Chondrocyte (in vitro differentiated cells): ENCODE data around the gene YPEL4. TPM values are rescaled to one million over a fixed set of nuclear protein-coding genes. Genes with fewer than 3 reads are reported as not detected.

Source experiments
- DNase-seq: peaks from one replicate; pipeline ENCODE4 v3.0.0; 2021; ENCODE audit warnings: mixed read lengths, low spot score
- H3K27ac Mint-ChIP-seq: one replicate; pipeline ENCODE4 v1.8.0; 2021; ENCODE audit warnings: mild to moderate bottlenecking, moderate library complexity, mixed read lengths; ENCODE audit not compliant: unreplicated experiment
- H3K27me3 Mint-ChIP-seq: 2 replicates; pipeline ENCODE4 v1.8.0; 2021; ENCODE audit warnings: low read depth, mixed read lengths
- H3K36me3 Mint-ChIP-seq: 2 replicates; pipeline ENCODE4 v1.8.0; 2021; ENCODE audit warnings: low read depth, mixed read lengths
- H3K4me1 Mint-ChIP-seq: 2 replicates; pipeline ENCODE4 v1.8.0; 2021; ENCODE audit warnings: low read depth, mild to moderate bottlenecking, mixed read lengths
- H3K4me3 Mint-ChIP-seq: one replicate; pipeline ENCODE4 v1.8.0; 2021; ENCODE audit warnings: mild to moderate bottlenecking, moderate library complexity, mixed read lengths; ENCODE audit not compliant: unreplicated experiment
- H3K9me3 Mint-ChIP-seq: 2 replicates; pipeline ENCODE4 v1.8.0; 2021; ENCODE audit warnings: low read depth, mixed read lengths
- total RNA-seq: library from RNA; stranded (reverse); gene quantifications from 3 replicates; pipeline ENCODE4 v1.2.1, GENCODE V29; 2021
- TF ChIP-seq, protein P1 (sequence below): fragments of 200-600 bp; sonication (generic); IDR thresholded peaks from 2 replicates; pipeline ENCODE4 v1.5.0; 2021; ENCODE audit warnings: antibody characterized with exemption, mild to moderate bottlenecking, moderate library complexity

Gene YPEL4
- total RNA-seq, 1 donor from 2014 or later, result not detected

GRCh38 chr11:57679396-57679795, 29.7 kb upstream of the YPEL4 start:
- peaks cover 11% of the 10 kb centered on the region for H3K4me1 Mint-ChIP-seq
- TF ChIP-seq, protein P1, sequence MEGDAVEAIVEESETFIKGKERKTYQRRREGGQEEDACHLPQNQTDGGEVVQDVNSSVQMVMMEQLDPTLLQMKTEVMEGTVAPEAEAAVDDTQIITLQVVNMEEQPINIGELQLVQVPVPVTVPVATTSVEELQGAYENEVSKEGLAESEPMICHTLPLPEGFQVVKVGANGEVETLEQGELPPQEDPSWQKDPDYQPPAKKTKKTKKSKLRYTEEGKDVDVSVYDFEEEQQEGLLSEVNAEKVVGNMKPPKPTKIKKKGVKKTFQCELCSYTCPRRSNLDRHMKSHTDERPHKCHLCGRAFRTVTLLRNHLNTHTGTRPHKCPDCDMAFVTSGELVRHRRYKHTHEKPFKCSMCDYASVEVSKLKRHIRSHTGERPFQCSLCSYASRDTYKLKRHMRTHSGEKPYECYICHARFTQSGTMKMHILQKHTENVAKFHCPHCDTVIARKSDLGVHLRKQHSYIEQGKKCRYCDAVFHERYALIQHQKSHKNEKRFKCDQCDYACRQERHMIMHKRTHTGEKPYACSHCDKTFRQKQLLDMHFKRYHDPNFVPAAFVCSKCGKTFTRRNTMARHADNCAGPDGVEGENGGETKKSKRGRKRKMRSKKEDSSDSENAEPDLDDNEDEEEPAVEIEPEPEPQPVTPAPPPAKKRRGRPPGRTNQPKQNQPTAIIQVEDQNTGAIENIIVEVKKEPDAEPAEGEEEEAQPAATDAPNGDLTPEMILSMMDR, result no peak
- H3K27me3 Mint-ChIP-seq, result no peaks in the 10 kb centered on the region
- no peak overlapping the region for H3K4me3 Mint-ChIP-seq
- no peak for DNase-seq
- H3K9me3 Mint-ChIP-seq, result no peaks in the 10 kb centered on the region
- H3K36me3 Mint-ChIP-seq, result peaks cover 21% of the 10 kb centered on the region
- H3K27ac Mint-ChIP-seq, result no peak overlapping the region

DNA sequence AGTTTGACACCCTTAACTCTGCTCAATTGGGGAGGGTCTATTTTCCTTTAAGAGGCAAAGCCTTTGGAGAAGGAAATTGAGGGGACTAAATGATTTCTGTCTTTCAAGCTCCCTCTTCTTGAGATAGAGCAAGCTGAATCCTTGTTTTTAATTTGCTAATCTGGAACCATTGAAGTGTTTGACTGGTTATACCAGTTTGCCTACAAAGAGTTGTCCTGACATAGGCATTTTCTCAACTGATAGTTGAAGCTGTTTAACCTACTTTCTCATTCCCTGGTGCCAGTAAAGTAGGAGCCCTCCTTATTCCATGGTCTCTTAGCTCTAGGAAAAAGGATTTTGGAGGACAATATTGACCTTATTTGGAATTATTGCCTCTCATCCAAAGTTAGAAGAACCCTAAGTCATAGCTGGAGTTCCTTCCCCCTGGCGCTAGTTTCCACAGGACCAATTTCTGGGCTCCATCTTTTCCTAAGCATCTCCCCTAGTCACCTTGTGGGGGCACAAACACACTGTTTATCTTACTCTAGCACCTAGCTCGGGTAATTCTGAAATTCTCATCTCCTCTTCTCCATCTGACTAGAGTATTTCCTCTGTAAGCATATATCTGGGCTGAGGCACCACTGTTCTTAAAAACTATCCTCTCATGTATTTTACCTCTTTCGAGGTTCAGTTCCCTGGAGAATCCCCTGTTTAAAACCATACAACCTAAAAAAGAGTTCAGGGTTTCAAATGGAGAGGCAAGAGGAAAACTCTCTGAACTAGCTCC, 25.6 kb upstream of the YPEL4 start:
- Mint-ChIP-seq H3K4me3 (no peak overlapping the region), H3K4me1 (peaks cover 14% of the 10 kb centered on the region), H3K36me3 (peaks cover 17% of the 10 kb centered on the region), H3K27me3 (no peaks in the 10 kb centered on the region), H3K27ac (no peak overlapping the region), H3K9me3 (no peaks in the 10 kb centered on the region)
- TF ChIP-seq, protein P1, result no peak
- no peak for DNase-seq

GRCh38 chr11:57674251-57674650, 24.5 kb upstream of the YPEL4 start:
- Mint-ChIP-seq H3K9me3 (no peaks in the 10 kb centered on the region), H3K4me3 (no peak overlapping the region), H3K27ac (no peak overlapping the region), H3K4me1 (peaks cover 16% of the 10 kb centered on the region), H3K36me3 (peaks cover 17% of the 10 kb centered on the region), H3K27me3 (no peaks in the 10 kb centered on the region)
- DNase-seq, result no peak
- TF ChIP-seq, protein P1, result no peak

DNA sequence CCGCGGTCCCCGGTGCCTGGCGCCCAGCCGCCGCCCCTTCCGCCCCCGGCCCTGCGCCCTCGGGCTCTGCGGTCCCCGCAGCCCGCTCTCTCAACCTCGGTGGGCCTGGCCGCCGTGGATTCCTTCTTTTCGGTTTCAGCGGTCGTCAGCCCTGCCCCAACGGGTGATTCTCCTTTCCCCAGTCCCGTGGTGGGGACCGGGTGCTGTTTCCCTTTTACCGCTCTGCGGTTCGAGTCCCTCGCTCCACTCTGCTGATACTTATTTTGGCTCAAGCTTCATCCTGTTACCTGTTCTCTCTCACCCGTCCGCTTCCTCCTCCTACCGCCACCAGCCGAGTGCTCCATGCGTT, 18.7 kb upstream of the YPEL4 start:
- Mint-ChIP-seq H3K9me3 (no peaks in the 10 kb centered on the region), H3K4me3 (peak overlapping the region; percentile 87), H3K4me1 (peaks cover 24% of the 10 kb centered on the region), H3K27me3 (no peaks in the 10 kb centered on the region), H3K27ac (peak overlapping the region; percentile 100), H3K36me3 (peaks cover 8% of the 10 kb centered on the region)
- TF ChIP-seq, protein P1, result no peak
- DNase-seq, result no peak

GRCh38 chr11:57667736-57668433, 18.2 kb upstream of the YPEL4 start, which contains the start of gene ZDHHC5:
ZDHHC5 (plus strand) TSS chr11:57668114; CDS start chr11:57673091, 4,977 bp downstream.
- peak; percentile 100 for DNase-seq
- Mint-ChIP-seq H3K4me1 (peaks cover 24% of the 10 kb centered on the region), H3K36me3 (peaks cover 4% of the 10 kb centered on the region), H3K27ac (peak within 1 kb of the TSS; percentile 100), H3K9me3 (no peaks in the 10 kb centered on the region), H3K27me3 (no peaks in the 10 kb centered on the region), H3K4me3 (peak within 1 kb of the TSS; percentile 87)
- TF ChIP-seq, protein P1, result peak; percentile 78
